Lung (tissue), 12 donors: Measurements from ENCODE around the gene TTC3. TPM values are rescaled to one million over a fixed set of nuclear protein-coding genes. Genes with fewer than 3 reads are reported as not detected.

Experiments
- ATAC-seq: fragments of 200-7000 bp; cut with Tn5 transposase; one replicate; pipeline ENCODE4 v1.9.1; 2020; ENCODE audit warnings: moderate number of reproducible peaks; ENCODE audit not compliant: insufficient read depth, low FRiP score
- DNase-seq, 3 donors: peaks; one replicate each; pipeline ENCODE4 v3.0.0-alpha.2; 2013 to 2017
- H3K27ac ChIP-seq, 2 donors: one replicate each; pipeline ENCODE4 v1.5.1; 2013; ENCODE audit warnings: mild to moderate bottlenecking in 2 of 2, moderate library complexity in 2 of 2, control low read depth in 1 of 2, inconsistent platforms in 1 of 2, low read depth in 1 of 2, low read length in 1 of 2
- H3K27me3 ChIP-seq, 3 donors: one replicate each; pipeline ENCODE4 v1.5.1; 2013; ENCODE audit warnings: low read length in 2 of 3; ENCODE audit not compliant: control insufficient read depth in 3 of 3, insufficient read depth in 3 of 3
- H3K36me3 ChIP-seq, 4 donors: one replicate each; pipeline ENCODE4 v1.5.1; 2013; ENCODE audit warnings: low read length in 4 of 4, mild to moderate bottlenecking in 1 of 4, moderate library complexity in 1 of 4; ENCODE audit not compliant: control insufficient read depth in 4 of 4, insufficient read depth in 4 of 4
- H3K4me1 ChIP-seq, 5 donors: one replicate each; pipeline ENCODE4 v1.5.1; 2013; ENCODE audit warnings: low read length in 5 of 5, mild to moderate bottlenecking in 2 of 5, moderate library complexity in 1 of 5; ENCODE audit not compliant: control insufficient read depth in 5 of 5, insufficient read depth in 5 of 5
- H3K4me3 ChIP-seq: one replicate; pipeline ENCODE4 v1.5.1; 2013; ENCODE audit warnings: mild to moderate bottlenecking, control low read depth, moderate library complexity
- H3K9ac ChIP-seq, 2 donors: one replicate each; pipeline ENCODE4 v1.5.1; 2013; ENCODE audit warnings: low read length in 2 of 2, control low read depth in 1 of 2; ENCODE audit not compliant: insufficient read depth in 1 of 2
- H3K9me3 ChIP-seq, 4 donors: one replicate each; pipeline ENCODE4 v1.5.1; 2013; ENCODE audit warnings: low read length in 3 of 4, mild to moderate bottlenecking in 1 of 4, moderate library complexity in 1 of 4; ENCODE audit not compliant: control insufficient read depth in 4 of 4, insufficient read depth in 3 of 4
- CTCF ChIP-seq: IDR thresholded peaks from 2 replicates; pipeline ENCODE4 v1.5.1; 2012; ENCODE audit warnings: mild to moderate bottlenecking; ENCODE audit errors: control extremely low read depth, extremely low read depth
- WGBS, 2 donors: extraction: QIAGEN DNeasy Blood & Tissue Kit; methylation state at CpG; one replicate each; pipeline ENCODE4 v1.1.7; 2013; 5-methylcytosine and 5-hydroxymethylcytosine counted together
- polyA plus RNA-seq, 2 donors: library from polyadenylated mRNA; stranded (reverse); fragments of 200-250 nt; gene quantifications; one replicate each; pipeline ENCODE4 v1.2.1, GENCODE V29; 2013
- total RNA-seq, 2 donors: library from RNA; depleted of rRNA in 1 of 2; stranded (reverse); fragments of >200 nt in 1 of 2; gene quantifications; one replicate each; pipeline ENCODE4 v1.2.1, GENCODE V29; 2014 to 2021
- donor health status: control.
- donor health status: control.
- donor health status: Bipolar disorder and iron deficiency.
- donor health status: healthy.
- donor health status: DM: yes; HTN: yes; CAD: no.

TTC3 gene
- total and polyA plus RNA-seq, 4 donors, result 19.0 to 310 (median 50.9) TPM

GRCh38 chr21:37228003-37228400 lies 154.9 kb downstream of the TTC3 start:
- ATAC-seq, result no peak
- Histone ChIP-seq H3K9ac (no peak overlapping the region), H3K36me3 (peaks cover 31 to 55% (median 44%) of the 10 kb centered on the region in 4 donors), H3K27me3 (no peaks in the 10 kb centered on the region), H3K4me1 (peaks cover 0 to 1% (median 0%) of the 10 kb centered on the region in 5 donors), H3K9me3 (peaks cover 0 to 5% (median 0%) of the 10 kb centered on the region in 4 donors), H3K4me3 (no peak overlapping the region), H3K27ac (no peak overlapping the region)
- DNase-seq, result no peak
- WGBS, 2 donors, result 97 to 98% methylated on average over 16 of the region's 16 CpGs
- TF ChIP-seq CTCF, result no peak

- no peak for ATAC-seq
- no peaks in the 10 kb centered on the region for H3K27me3 ChIP-seq
These were observed 157.7 kb downstream of the TTC3 start for GRCh38 chr21:37230632-37231248.

GRCh38 chr21:37231249-37231645 lies 158.2 kb downstream of the TTC3 start:
- peaks cover 16 to 52% (median 29%) of the 10 kb centered on the region in 4 donors for H3K36me3 ChIP-seq
- no peak overlapping the region for H3K27ac ChIP-seq
- no peaks in the 10 kb centered on the region for H3K27me3 ChIP-seq
- H3K9me3 ChIP-seq, result peaks cover 0 to 5% (median 0%) of the 10 kb centered on the region in 4 donors
- DNase-seq (no peak), ATAC-seq (no peak)
- no peak overlapping the region for H3K9ac ChIP-seq
- WGBS, 2 donors, result 90 to 97% methylated on average over 12 of the region's 12 CpGs
- no peak for TF ChIP-seq CTCF
- peaks cover 0 to 1% (median 0%) of the 10 kb centered on the region in 5 donors for H3K4me1 ChIP-seq
- H3K4me3 ChIP-seq, result no peak overlapping the region

More at GRCh38 chr21:37230632-37231248, 157.7 kb downstream of the TTC3 start:
- TF ChIP-seq CTCF, result no peak
- no peak for DNase-seq
- WGBS, 2 donors, result 91 to 96% methylated on average over 23 of the region's 23 CpGs
- Histone ChIP-seq H3K4me3 (no peak overlapping the region), H3K27ac (no peak overlapping the region), H3K9me3 (peaks cover 0 to 5% (median 0%) of the 10 kb centered on the region in 4 donors), H3K9ac (no peak overlapping the region), H3K4me1 (peaks cover 0 to 1% (median 0%) of the 10 kb centered on the region in 5 donors), H3K36me3 (peaks cover 20 to 55% (median 29%) of the 10 kb centered on the region in 4 donors)
